HEK293 (cell line): ENCODE measurements around the gene GUCY2D.

Experiments
- CTCF ChIA-PET: fragments of 350-600 bp; formaldehyde crosslinking; extraction: SDS; loops from one replicate; lab custom pipeline; 2021; ENCODE audit warnings: antibody characterized with exemption; lab: Yijun Ruan, JAX
- POLR2A ChIA-PET: fragments of 300-600 bp; formaldehyde crosslinking; extraction: SDS; loops from one replicate; lab custom pipeline; 2020; ENCODE audit warnings: antibody characterized with exemption, inconsistent platforms; lab: Yijun Ruan, JAX
- H3K27ac ChIP-seq: fragments of 200-500 bp; sonication (Bioruptor generic); 2 replicates; pipeline ENCODE4 v1.5.1; 2014; ENCODE audit warnings: low read depth, low read length, control low read depth, inconsistent platforms; ENCODE audit errors: extremely low read depth
- H3K36me3 ChIP-seq, 2 experiments: fragments of 200-500 bp in 1 of 2; sonication (Bioruptor generic) in 1 of 2; 1 replicate in 1 of 2; 2 replicates in 1 of 2; pipeline ENCODE4 v1.5.1; 2014 to 2017; ENCODE audit warnings: inconsistent platforms in 2 of 2, low read length in 2 of 2; ENCODE audit not compliant: control insufficient read depth in 2 of 2, insufficient read depth in 1 of 2
- H3K4me1 ChIP-seq: fragments of 200-500 bp; sonication (Bioruptor generic); 2 replicates; pipeline ENCODE4 v1.5.1; 2014; ENCODE audit warnings: mild to moderate bottlenecking, low read length, inconsistent platforms; ENCODE audit not compliant: control insufficient read depth, insufficient read depth
- H3K4me3 ChIP-seq: 2 replicates; pipeline ENCODE4 v1.5.1; 2011; ENCODE audit warnings: low read depth, mild to moderate bottlenecking, control low read depth, low read length, moderate library complexity
- H3K9me3 ChIP-seq: fragments of 200-500 bp; sonication (Bioruptor generic); 2 replicates; pipeline ENCODE4 v1.5.1; 2014; ENCODE audit warnings: low read depth, low read length, inconsistent platforms; ENCODE audit not compliant: control insufficient read depth, insufficient read depth
- GLI2 ChIP-seq: fragments of 450-650 bp; formaldehyde crosslinking; IDR thresholded peaks from 2 replicates; pipeline ENCODE4; 2017; ENCODE audit warnings: missing biosample characterization, missing genetic modification characterization, low read depth, borderline replicate concordance
- WT1 ChIP-seq: fragments of 450-650 bp; formaldehyde crosslinking; IDR thresholded peaks from 2 replicates; pipeline ENCODE4 v1.5.1; 2016; ENCODE audit warnings: missing biosample characterization, missing genetic modification characterization
- ZNF112 ChIP-seq: fragments of 450-650 bp; formaldehyde crosslinking; IDR thresholded peaks from 2 replicates; pipeline ENCODE4 v1.5.0; 2017; ENCODE audit warnings: missing biosample characterization, missing genetic modification characterization
- ZNF121 ChIP-seq: fragments of 450-650 bp; formaldehyde crosslinking; IDR thresholded peaks from 2 replicates; pipeline ENCODE4 v1.5.1; 2016; ENCODE audit warnings: missing biosample characterization, missing genetic modification characterization
- ZNF133 ChIP-seq: fragments of 450-650 bp; formaldehyde crosslinking; IDR thresholded peaks from 2 replicates; pipeline ENCODE4 v1.5.1; 2016; ENCODE audit warnings: missing biosample characterization, missing genetic modification characterization
- ZNF16 ChIP-seq: fragments of 450-650 bp; formaldehyde crosslinking; IDR thresholded peaks from 2 replicates; pipeline ENCODE4 v1.5.1; 2016; ENCODE audit warnings: low read depth, missing biosample characterization, missing genetic modification characterization
- ZNF174 ChIP-seq: fragments of 450-650 bp; formaldehyde crosslinking; IDR thresholded peaks from 2 replicates; pipeline ENCODE4 v1.5.0; 2017; ENCODE audit warnings: missing biosample characterization, mild to moderate bottlenecking, missing genetic modification characterization
- ZNF302 ChIP-seq: fragments of 450-650 bp; formaldehyde crosslinking; IDR thresholded peaks from 2 replicates; pipeline ENCODE4 v1.5.1; 2016; ENCODE audit warnings: missing biosample characterization, missing genetic modification characterization, low read depth
- ZNF394 ChIP-seq: fragments of 450-650 bp; formaldehyde crosslinking; IDR thresholded peaks from 2 replicates; pipeline ENCODE4 v1.5.1; 2016; ENCODE audit warnings: missing biosample characterization, missing genetic modification characterization, mild to moderate bottlenecking, moderate library complexity, borderline replicate concordance
- ZNF423 ChIP-seq: fragments of 450-650 bp; formaldehyde crosslinking; IDR thresholded peaks from 2 replicates; pipeline ENCODE4 v1.5.1; 2016; ENCODE audit warnings: missing biosample characterization, missing genetic modification characterization
- ZNF548 ChIP-seq: fragments of 450-650 bp; formaldehyde crosslinking; IDR thresholded peaks from 2 replicates; pipeline ENCODE4 v1.5.1; 2016; ENCODE audit warnings: missing biosample characterization, missing genetic modification characterization
- ZNF624 ChIP-seq: fragments of 450-650 bp; formaldehyde crosslinking; IDR thresholded peaks from 2 replicates; pipeline ENCODE4 v1.5.1; 2017; ENCODE audit warnings: missing biosample characterization, missing genetic modification characterization
- ZNF791 ChIP-seq: fragments of 450-650 bp; formaldehyde crosslinking; IDR thresholded peaks from 2 replicates; pipeline ENCODE4 v1.5.1; 2016; ENCODE audit warnings: missing biosample characterization, missing genetic modification characterization
- ZNF792 ChIP-seq: fragments of 450-650 bp; formaldehyde crosslinking; IDR thresholded peaks from 2 replicates; pipeline ENCODE4 v1.5.1; 2016; ENCODE audit warnings: missing biosample characterization, missing genetic modification characterization
- ZSCAN16 ChIP-seq: fragments of 450-650 bp; formaldehyde crosslinking; IDR thresholded peaks from 2 replicates; pipeline ENCODE4 v1.5.1; 2016; ENCODE audit warnings: missing biosample characterization, missing genetic modification characterization
- TF ChIP-seq, protein P1 (sequence below): fragments of 450-650 bp; formaldehyde crosslinking; IDR thresholded peaks from 2 replicates; pipeline ENCODE4 v1.5.1; 2016; ENCODE audit warnings: missing biosample characterization, missing genetic modification characterization
- TF ChIP-seq, protein P2 (sequence below): fragments of 450-650 bp; formaldehyde crosslinking; IDR thresholded peaks from 2 replicates; pipeline ENCODE4 v1.5.1; 2016; ENCODE audit warnings: missing biosample characterization, missing genetic modification characterization

The GUCY2D gene

DNA sequence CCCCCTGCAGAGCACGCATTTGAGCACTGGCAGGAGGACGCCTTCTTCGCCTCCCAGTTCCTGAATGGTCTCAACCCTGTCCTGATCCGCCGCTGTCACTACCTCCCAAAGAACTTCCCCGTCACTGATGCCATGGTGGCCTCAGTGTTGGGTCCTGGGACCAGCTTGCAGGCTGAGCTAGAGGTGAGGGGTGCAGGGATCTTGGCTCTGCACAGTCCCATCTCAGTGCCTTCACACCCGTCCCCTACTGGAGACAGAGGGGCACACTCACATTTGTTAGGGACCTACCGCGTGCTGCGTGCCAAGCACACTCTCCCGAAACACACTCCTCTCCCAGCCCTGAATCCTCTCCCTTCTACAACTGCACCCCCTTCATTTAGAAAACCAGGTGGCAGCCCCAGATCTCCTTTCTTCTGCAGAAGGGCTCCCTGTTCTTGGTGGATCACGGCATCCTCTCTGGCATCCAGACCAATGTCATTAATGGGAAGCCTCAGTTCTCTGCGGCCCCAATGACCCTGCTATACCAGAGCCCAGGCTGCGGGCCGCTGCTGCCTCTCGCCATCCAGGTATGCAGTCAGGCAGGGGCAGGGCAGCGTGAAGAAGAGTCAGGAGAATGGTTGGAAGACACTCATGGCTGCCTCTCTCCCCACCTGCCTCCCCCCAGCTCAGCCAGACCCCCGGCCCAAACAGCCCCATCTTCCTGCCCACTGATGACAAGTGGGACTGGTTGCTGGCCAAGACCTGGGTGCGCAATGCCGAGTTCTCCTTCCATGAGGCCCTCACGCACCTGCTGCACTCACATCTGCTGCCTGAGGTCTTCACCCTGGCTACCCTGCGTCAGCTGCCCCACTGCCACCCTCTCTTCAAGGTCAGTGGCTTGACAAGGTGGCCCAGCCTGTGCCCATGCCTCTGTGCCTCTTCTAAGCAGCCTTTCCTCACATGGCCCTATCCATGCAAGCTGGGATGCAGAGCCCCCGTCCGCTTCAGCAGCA lies 42.7 kb downstream of the GUCY2D start (continued):
- TF ChIP-seq, protein P1, sequence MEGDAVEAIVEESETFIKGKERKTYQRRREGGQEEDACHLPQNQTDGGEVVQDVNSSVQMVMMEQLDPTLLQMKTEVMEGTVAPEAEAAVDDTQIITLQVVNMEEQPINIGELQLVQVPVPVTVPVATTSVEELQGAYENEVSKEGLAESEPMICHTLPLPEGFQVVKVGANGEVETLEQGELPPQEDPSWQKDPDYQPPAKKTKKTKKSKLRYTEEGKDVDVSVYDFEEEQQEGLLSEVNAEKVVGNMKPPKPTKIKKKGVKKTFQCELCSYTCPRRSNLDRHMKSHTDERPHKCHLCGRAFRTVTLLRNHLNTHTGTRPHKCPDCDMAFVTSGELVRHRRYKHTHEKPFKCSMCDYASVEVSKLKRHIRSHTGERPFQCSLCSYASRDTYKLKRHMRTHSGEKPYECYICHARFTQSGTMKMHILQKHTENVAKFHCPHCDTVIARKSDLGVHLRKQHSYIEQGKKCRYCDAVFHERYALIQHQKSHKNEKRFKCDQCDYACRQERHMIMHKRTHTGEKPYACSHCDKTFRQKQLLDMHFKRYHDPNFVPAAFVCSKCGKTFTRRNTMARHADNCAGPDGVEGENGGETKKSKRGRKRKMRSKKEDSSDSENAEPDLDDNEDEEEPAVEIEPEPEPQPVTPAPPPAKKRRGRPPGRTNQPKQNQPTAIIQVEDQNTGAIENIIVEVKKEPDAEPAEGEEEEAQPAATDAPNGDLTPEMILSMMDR (tag by site-specific recombination): no peak
- no peak for TF ChIP-seq ZNF174

- Histone ChIP-seq H3K9me3 (no peaks in the 10 kb centered on the region), H3K36me3 (no peaks in the 10 kb centered on the region), H3K4me1 (no peaks in the 10 kb centered on the region), H3K27ac (no peak overlapping the region), H3K4me3 (no peak overlapping the region)
- TF ChIP-seq WT1 (tag by site-specific recombination) (no peak), ZSCAN16 (tag by site-specific recombination) (no peak), ZNF16 (tag by site-specific recombination) (no peak), ZNF112 (tag by site-specific recombination) (no peak)
- CTCF ChIA-PET: interaction anchor here (0.6 to 3.3 kb wide), 7 partner anchors 11 to 303 kb away, joined by 3 to 18 read pairs (median 4); no protein-coding TSS in a partner anchor
- POLR2A ChIA-PET: no interaction called here
Measured at GRCh38 chr17:8046306-8046928, 44.0 kb downstream of the GUCY2D start.

DNA sequence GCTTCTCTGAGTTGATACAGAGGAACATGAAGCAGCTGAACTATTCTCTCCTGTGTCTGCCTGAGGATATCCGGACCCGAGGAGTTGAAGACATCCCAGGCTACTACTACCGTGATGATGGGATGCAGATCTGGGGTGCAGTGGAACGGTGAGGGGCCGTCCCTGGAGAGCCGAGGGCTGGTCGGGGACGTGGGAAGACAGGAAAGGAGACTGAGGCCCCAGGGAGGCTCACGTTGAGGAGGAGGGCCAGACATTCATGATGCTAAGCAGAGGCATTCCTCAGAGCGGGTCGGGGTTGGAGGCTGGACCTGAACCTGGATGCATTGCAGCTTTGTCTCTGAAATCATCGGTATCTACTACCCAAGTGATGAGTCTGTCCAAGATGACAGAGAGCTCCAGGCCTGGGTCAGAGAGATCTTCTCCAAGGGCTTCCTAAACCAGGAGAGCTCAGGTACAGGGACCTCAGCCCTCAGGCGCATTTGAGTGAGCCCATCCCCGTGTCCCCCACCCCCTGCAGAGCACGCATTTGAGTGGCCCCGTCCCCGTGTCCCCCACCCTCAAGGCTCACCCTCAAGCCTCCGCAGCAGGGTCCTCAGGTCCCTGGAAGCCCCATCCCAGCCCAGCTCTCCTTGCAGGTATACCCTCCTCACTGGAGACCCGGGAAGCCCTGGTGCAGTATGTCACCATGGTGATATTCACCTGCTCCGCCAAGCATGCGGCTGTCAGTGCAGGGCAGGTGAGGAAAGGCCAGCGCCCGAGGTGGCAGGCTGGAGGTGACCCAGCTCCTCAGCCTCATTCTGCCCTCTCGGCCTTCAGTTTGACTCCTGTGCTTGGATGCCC lies 44.7 kb downstream of the GUCY2D start:
- ChIA-PET POLR2A (no interaction called here), CTCF (interaction anchor here (0.5 to 3.3 kb wide), 9 partner anchors 10 to 766 kb away, joined by 3 to 18 read pairs (median 4); partner anchors contain the start of gene SLC2A4)
- Histone ChIP-seq H3K9me3 (no peaks in the 10 kb centered on the region), H3K4me1 (no peaks in the 10 kb centered on the region), H3K36me3 (no peaks in the 10 kb centered on the region), H3K4me3 (no peak overlapping the region), H3K27ac (no peak overlapping the region)
- no peak for TF ChIP-seq ZNF624 (tag by site-specific recombination)
- no peak for TF ChIP-seq ZNF791 (tag by site-specific recombination)
- no peak for TF ChIP-seq ZNF792 (tag by site-specific recombination)
- TF ChIP-seq ZNF302 (tag by site-specific recombination): no peak
- no peak for TF ChIP-seq ZNF548 (tag by site-specific recombination)
- TF ChIP-seq, protein P2, sequence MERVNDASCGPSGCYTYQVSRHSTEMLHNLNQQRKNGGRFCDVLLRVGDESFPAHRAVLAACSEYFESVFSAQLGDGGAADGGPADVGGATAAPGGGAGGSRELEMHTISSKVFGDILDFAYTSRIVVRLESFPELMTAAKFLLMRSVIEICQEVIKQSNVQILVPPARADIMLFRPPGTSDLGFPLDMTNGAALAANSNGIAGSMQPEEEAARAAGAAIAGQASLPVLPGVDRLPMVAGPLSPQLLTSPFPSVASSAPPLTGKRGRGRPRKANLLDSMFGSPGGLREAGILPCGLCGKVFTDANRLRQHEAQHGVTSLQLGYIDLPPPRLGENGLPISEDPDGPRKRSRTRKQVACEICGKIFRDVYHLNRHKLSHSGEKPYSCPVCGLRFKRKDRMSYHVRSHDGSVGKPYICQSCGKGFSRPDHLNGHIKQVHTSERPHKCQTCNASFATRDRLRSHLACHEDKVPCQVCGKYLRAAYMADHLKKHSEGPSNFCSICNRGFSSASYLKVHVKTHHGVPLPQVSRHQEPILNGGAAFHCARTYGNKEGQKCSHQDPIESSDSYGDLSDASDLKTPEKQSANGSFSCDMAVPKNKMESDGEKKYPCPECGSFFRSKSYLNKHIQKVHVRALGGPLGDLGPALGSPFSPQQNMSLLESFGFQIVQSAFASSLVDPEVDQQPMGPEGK (tag by site-specific recombination): no peak
- no peak for TF ChIP-seq ZNF121 (tag by site-specific recombination)
- no peak for TF ChIP-seq ZNF16 (tag by site-specific recombination)
- no peak for TF ChIP-seq ZNF423 (tag by site-specific recombination)
- TF ChIP-seq GLI2 (tag by site-specific recombination): no peak
- no peak for TF ChIP-seq ZNF394 (tag by site-specific recombination)
- TF ChIP-seq ZNF133 (tag by site-specific recombination): no peak
